Astrocyte of the spinal cord (primary cell): ENCODE data around the gene FAM83E.

Source experiments
- DNase-seq: peaks from one replicate; pipeline ENCODE4 v3.0.0; 2011; ENCODE audit warnings: low read depth, low spot score
- H3K4me3 ChIP-seq: 2 replicates; pipeline ENCODE4 v1.5.1; 2011; ENCODE audit warnings: low read depth, mild to moderate bottlenecking, low read length, moderate library complexity
- in situ Hi-C: cut with HindIII; loops from 2 replicates; pipeline ENCODE4 v1.10.0; 2017; ENCODE audit warnings: low sequenced_read_pairs
- TF ChIP-seq, protein P1 (sequence below): IDR thresholded peaks from 2 replicates; pipeline ENCODE4 v1.5.1; 2012; ENCODE audit warnings: low read depth, mild to moderate bottlenecking, low read length, inconsistent platforms

Gene FAM83E

DNA sequence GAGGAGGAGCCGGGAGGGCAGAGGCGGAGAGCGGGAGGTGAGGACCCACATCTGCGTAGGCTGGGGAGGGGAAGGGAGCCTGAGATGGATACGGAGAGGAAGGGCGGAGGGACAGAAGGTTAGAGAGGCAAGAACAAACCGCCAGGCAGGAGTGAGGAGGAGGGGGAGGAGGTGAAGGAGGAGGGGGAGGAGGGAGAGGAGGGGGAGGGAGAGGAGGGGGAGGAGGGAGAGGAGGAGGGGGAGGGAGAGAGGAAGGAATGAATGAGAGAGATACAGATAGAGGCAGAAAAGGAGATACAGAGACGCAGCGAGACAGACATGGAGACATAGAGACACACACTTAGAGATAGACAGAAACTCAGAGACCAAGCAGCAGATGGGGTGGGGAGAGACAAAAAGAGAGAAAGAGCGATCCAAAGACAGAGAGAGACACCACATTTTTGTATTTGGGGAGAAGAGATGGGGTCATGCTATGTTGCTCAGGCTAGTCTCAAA, 31.9 kb upstream of the FAM83E start:
- H3K4me3 ChIP-seq: peak overlapping the region; percentile 42
- no peak for DNase-seq
- in situ Hi-C loops: no loop called here
- TF ChIP-seq, protein P1, sequence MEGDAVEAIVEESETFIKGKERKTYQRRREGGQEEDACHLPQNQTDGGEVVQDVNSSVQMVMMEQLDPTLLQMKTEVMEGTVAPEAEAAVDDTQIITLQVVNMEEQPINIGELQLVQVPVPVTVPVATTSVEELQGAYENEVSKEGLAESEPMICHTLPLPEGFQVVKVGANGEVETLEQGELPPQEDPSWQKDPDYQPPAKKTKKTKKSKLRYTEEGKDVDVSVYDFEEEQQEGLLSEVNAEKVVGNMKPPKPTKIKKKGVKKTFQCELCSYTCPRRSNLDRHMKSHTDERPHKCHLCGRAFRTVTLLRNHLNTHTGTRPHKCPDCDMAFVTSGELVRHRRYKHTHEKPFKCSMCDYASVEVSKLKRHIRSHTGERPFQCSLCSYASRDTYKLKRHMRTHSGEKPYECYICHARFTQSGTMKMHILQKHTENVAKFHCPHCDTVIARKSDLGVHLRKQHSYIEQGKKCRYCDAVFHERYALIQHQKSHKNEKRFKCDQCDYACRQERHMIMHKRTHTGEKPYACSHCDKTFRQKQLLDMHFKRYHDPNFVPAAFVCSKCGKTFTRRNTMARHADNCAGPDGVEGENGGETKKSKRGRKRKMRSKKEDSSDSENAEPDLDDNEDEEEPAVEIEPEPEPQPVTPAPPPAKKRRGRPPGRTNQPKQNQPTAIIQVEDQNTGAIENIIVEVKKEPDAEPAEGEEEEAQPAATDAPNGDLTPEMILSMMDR: no peak

DNA sequence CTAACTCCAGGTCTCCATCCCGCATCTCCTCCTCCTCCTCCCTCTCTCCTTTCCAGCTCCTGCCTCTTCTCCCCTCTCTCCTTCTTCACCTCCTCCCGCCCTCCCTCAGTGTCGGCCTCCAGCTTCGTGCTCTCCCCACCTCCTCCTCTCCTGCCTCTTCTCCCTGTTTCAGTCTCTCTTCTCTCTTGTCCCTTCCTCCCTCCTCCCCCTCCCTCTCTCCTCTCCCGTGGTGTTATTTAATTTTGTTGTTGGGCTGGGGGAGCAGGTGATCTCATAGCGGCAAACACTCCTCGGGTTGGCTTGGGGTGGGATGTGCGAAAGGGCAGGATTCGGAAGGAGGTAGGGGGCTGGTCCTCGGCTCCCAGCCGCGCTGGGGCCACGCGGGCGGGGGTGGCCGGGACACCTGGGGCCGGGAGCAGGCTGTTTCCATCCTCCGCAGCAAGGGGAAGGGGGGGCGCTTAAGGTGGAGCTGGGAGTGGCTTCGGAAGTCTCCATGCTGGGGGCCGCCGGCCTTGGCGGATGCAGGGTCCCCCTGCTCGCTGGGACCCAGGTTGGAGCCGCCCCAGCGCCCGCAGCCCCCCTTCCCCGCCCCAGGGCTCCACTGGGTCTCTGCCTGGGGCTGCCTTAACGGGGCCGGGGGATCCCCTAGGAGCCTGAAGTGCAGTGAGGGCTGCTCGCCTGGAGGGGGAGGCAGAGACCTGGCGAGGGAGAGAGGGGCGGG, 31.3 kb upstream of the FAM83E start, which contains the start of gene CA11:
TSS of gene CA11 (minus strand) at position 187 of the 721 bp plus-strand sequence. CDS start 555 bp downstream, outside the sequence.
- H3K4me3 ChIP-seq: peak within 1 kb of the TSS; percentile 42
- TF ChIP-seq, protein P1: peak; percentile 88
- peak; percentile 80 for DNase-seq
- in situ Hi-C loops: no loop called here

DNA sequence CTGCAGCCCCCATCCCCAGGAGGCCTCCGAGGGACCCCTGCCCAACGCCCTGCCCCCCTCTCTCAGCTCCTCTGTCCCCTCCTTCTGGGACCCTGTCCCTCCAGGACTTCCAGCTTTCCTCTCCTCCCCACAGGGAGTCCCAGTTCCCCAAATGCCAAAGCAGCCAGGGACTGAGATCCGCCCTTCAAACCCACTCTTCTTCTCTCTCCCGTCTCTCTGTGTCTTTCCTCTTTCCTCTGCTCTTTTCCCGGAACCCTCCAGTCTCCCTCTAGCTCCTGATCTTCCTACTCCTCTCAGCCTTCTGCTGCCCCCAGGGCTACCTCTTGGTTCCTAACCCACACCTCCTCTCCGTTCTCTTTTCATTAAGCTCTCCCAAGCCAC, 30.7 kb upstream of the FAM83E start:
- TF ChIP-seq, protein P1: no peak
- H3K4me3 ChIP-seq: peak overlapping the region; percentile 42
- in situ Hi-C loops: no loop called here

DNA sequence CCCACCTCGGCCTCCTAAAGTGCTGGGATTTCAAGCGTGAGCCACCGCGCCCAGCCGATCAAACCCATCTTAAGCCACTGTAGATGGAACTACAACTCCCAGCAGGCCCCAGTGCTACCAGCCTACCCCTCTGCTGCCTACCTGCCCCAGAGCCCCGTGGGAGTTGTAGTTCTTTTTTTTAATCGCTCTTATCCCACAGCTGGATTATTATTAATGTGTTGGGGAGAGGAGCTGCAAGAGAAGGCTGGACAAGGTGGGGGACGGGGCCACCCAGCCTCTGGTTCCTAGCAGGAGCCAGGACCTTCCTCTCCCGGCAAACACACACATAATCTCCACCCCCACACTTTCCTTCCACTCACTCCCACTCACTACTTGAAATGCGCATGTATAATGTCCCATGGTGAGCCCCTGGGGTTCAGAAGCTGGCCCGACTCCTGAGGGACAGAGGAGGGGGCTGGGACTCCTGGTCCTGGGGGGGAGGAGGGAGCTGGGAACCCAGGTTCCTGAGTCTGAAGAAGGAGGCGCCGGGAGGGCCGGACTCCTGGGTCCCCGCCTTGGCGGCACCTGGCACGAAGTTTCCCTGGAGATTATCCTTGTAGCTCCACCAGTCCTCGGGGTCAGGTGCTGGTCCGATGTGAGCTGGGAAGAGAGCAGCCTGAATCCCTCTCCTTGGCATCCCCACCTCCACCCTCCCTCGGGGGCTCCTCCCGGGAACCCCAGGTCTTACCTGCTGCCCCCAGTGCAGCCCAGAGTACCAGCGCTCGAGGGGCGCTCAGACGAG, 30.2 kb upstream of the FAM83E start:
- in situ Hi-C loops: no loop called here
- peak; percentile 74 for DNase-seq
- peak overlapping the region; percentile 42 for H3K4me3 ChIP-seq
- TF ChIP-seq, protein P1: no peak

More for the DNA sequence above, 30.7 kb upstream of the FAM83E start:
- no peak for DNase-seq

DNA sequence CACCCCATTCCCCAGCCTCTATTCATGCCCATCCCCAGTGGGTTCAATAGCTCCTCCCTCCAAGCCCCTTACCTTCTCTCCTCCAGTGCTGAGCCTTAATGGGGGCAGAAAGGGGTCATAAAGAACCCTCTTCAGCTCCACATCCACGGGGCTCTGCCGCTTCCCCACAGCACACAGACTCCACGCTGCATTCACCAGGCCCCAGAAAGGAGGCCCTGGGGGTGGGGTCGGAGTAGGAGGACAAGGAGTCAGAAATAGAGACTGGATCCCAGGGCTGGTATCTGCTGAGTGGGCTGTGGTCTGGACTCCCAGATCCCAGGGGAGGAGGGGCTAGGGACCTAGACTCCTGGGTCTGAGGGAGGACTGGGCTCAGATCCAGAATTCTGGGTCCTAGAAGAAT, 29.5 kb upstream of the FAM83E start:
- TF ChIP-seq, protein P1: no peak
- no peak overlapping the region for H3K4me3 ChIP-seq
- no peak for DNase-seq
- in situ Hi-C loops: no loop called here

DNA sequence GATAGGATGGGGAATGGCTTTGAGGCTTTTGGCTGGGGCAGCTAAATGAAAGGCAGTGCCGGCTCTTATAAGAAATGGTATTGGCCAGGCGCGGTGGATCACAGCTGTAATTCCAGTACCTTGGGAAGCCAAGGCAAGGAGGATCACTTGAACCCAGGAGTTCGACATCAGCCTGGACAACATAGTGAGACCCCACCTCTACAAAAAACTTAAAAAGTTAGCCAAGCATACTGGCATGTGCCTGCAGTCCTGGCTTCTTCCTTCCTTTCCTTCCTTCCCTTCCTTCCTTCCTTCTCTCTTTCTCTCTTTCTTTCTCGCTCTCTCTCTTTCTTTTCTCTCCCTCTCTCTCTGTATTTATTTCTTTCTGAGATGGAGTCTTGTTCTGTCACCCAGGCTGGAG, 28.0 kb upstream of the FAM83E start:
- in situ Hi-C loops: no loop called here
- no peak for DNase-seq
- H3K4me3 ChIP-seq: no peak overlapping the region
- TF ChIP-seq, protein P1: no peak
